ENCODE data around the gene AWAT2.
A peak's percentile ranks its signal among the peaks of the same experiment; 100 is the strongest.

The AWAT2 gene

DNA sequence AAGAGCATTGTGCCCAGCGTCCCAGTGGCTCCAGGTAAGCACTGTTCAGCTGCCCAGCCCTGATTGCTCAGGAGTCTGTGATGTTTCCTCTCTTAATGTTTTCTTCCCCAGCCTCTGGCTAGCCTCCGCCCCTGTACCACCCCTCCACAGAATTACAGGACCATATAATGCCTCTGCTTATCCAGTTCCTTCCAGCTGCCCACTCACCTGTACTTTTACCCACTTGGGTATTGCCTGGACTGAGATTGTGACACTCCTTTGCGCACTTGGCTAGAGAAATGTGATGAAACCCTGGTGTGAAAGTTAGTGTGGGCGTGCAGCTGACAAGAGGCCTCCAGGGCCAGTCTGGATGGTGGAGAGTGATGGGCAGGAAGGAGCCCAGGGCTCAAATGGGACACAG lies at the start of gene AWAT2:
Gene AWAT2, minus strand, starts transcription at position 14 of the 400 bp plus-strand sequence. Its CDS starts 6 bp downstream, at position 8.
- DNase-seq (ENCODE audit: low read depth), result no peak

GRCh38 chrX:70096052-70096451 lies 46.3 kb upstream of the AWAT2 start:
- DNase-seq (ENCODE audit: low read depth), result peak; percentile 37

- no peak for DNase-seq (ENCODE audit: low read depth)
Observed at GRCh38 chrX:70092247-70092646, 42.5 kb upstream of the AWAT2 start.

- peak; percentile 62 for DNase-seq (ENCODE audit: low read depth)
Observed at GRCh38 chrX:70089604-70090297, 40.0 kb upstream of the AWAT2 start.

DNA sequence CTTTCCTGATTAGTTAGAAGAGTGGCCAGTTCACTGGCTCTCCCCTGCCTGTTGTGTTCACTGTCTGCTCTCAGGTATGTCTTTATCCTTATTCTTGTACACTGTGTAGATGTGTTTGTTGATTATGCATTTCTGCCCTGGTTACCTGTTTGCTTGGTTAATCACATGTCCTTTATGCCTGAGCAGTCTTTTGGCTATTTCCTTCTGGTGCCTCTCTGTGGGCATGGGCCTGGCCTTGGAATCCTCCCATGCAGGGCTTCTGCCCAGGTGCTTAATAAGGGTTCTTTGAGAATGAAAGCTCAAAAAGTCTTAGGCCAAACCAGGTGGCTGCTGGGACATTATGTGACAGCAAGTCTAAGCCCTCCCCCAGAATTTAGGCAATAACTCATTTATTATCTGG lies 39.0 kb upstream of the AWAT2 start:
- DNase-seq (ENCODE audit: low read depth), result no peak

DNA sequence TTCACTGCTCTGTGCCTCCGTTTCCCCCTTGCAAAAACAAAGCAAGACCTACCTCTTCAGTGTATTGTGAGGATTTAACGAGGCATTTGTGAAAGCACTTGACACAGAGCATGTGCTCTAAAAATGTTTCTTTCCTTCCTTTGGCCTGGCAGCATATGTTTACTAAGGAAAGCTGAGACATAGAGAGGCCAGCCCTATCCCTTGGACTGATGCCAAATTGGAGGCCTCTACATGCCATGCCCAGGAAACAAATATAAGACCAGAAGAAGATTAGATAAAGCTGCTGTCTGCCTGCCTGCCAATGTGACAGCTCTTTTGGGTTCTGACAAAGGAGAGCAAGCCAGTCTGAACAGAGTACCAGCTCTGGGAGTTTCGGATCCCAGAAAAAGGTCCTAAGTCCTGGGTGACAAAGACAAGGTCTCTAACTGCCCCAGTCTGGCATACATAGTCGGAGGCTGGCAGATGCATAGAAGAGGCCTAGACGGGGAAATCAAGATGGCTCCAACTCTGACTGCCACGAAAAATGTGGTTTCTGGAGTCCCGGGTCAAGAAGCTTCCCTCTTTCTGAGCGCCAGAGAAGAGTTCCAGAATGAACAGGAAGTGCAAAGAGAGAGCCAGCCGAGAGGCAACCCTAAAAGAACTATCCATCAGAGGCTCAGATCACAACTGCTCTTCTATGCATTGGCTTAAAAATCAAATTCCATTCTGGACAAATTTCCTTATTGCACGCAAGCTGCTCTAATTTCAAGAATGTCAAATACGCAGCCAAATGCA lies 38.3 kb upstream of the AWAT2 start:
- DNase-seq (ENCODE audit: low read depth), result peak; percentile 13

DNA sequence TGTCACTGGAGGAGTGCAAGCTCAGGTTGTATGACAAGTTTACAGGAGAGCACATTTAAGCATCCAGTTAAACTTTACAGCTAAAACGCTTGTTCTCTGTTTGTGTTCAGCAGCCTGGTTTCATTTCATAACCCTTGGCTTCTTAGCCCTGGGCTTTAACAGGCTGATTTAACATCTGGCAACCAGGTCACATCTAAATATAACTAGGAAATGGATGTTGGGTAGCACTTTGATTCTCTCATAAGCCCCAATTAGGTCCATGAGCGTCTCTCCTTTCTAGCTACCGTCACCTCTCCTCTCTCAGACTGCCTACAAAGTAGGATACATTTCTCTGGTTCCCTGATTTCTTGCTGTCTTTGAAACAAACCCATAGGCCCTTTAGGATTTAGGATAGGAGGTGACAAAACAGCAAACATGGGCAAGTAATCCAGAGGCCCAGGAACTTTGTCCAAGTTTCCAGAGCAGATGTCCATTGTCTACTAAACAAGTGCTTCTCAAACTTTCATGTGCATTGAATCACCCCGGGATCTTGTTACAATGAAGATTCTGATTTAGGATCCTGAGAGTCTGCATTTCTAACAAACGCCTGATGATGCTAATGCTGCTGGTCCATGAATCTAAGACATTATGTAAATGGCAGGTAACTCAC lies 35.0 kb upstream of the AWAT2 start:
- DNase-seq (ENCODE audit: low read depth), result no peak

DNA sequence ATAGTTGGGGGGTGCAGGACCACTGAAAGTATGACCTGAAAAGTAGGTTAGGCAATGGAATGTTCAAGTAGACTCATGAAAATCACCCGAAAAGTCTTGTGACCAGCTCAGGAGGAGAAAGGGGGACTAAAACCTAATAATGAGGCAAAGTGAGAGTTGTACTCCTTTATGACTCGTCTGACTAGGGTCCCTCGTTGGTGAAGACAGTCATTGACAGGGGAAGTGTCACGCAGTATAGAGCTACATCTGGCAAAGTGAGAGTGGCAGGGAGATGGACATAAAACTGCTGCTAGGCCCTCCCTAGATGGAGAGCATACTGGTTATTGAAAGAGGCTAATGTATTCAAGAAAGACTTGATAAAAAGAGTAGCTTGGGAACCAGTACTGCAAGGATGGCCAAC lies 33.0 kb upstream of the AWAT2 start:
- DNase-seq (ENCODE audit: low read depth), result no peak

DNA sequence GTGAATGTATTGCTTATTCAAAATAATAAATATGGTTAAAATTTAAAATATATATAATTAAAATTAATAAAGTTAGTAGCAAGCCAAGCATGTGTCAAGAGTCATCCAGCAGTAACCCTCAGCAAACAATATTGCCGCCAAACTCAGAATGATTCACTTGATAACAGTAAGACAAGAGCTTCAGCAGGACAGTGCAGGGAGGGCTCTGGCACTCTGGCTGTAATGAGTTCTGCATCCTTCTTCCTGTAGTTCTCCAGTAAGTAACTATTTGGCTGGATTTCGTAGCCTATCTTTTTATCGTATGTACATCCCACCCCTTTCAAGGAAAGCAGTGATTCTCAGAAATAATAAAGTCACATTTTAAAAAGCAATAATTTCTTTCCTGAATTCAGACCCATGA lies 30.1 kb upstream of the AWAT2 start:
- DNase-seq (ENCODE audit: low read depth), result no peak

GRCh38 chrX:70079297-70079696 lies 29.6 kb upstream of the AWAT2 start:
- no peak for DNase-seq (ENCODE audit: low read depth)

DNA sequence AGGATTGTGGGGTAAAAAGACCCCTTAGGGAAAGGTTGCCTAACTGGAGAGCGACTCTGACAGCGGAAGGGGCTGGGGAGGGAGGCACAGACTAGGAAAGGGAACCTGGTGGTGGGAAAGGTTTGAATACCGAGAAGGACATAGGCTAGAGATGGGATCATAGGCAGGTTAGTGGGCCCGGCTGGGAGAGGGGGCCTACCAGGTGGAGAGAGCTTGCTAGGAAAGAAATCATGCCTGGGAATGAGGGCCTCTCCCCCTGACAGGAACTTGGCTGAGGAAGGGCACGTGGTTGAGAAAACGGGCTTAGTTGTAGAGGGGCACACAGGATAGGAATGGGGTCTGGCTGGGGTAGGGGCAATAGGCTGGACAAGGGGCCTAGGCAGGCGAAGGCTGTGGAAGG lies 16.9 kb upstream of the AWAT2 start:
- DNase-seq (ENCODE audit: low read depth), result no peak

DNA sequence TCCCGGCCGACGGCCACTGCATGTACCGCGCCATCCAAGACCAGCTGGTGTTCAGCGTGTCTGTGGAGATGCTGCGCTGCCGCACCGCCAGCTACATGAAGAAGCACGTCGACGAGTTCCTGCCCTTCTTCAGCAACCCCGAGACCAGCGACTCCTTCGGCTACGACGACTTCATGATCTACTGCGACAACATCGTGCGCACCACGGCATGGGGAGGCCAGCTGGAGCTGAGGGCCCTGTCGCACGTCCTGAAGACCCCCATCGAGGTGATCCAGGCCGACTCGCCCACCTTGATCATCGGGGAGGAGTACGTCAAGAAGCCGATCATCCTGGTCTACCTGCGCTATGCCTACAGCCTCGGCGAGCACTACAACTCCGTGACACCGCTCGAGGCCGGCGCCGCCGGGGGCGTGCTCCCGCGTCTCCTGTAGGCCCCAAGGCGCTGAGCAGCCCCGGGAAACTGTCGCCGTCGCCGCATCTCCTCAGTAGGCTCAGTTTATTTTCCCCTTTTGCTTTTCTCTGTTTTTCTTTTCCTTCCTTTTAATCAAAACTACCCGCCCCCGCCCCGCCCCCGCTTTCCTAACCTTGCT lies 13.3 kb upstream of the AWAT2 start:
- no peak for DNase-seq (ENCODE audit: low read depth)

- no peak for DNase-seq (ENCODE audit: low read depth)
Observed at GRCh38 chrX:70062076-70062475, 12.3 kb upstream of the AWAT2 start, which contains the start of gene OTUD6A. TSS of gene OTUD6A (plus strand) at chrX:70062457. CDS start at chrX:70062525, 68 bp downstream.

DNA sequence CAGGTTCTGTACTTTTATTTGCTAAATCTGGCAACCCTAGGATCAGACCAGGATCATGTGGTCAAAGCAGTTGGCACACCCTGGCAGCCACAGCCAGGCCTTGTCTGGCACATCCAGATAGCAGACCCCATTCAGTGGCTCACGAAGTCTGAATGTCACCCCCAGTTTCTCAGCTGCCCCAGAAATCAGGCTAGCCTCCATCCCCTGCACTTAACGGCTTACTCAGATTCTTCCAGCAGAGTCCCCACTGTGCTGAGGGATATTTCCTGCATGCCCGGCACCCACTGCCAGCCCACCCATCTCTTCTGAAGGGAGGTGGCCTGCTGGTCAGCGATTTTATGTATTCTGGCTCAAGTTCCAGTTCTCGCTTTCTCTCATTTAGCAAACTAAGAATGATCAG lies 4.7 kb upstream of the AWAT2 start:
- DNase-seq (ENCODE audit: low read depth), result no peak

- no peak for DNase-seq (ENCODE audit: low read depth)
Observed at GRCh38 chrX:70052895-70053615, 3.3 kb upstream of the AWAT2 start.

DNA sequence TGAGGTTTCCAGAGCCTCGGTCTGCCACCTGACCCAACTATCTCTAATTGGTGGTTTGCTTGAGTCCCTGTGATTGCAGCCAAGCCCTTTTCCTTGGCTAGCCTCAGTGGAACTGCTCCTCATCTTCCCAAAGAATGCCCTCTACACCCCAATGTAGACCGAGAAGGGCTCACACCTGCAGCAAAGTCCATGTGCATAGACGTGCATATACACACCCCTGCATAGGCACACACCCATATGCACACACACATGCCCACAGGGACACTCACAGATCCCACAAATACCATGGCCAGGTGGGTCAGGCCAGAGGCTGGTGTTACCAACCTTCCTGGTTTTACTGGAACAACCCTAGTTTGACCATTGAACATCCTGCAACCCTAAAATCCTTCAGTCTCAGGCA lies 332 bp downstream of the AWAT2 start:
- DNase-seq (ENCODE audit: low read depth), result no peak

GRCh38 chrX:70046978-70047377 lies 2.8 kb downstream of the AWAT2 start:
- peak; percentile 60 for DNase-seq (ENCODE audit: low read depth)

DNA sequence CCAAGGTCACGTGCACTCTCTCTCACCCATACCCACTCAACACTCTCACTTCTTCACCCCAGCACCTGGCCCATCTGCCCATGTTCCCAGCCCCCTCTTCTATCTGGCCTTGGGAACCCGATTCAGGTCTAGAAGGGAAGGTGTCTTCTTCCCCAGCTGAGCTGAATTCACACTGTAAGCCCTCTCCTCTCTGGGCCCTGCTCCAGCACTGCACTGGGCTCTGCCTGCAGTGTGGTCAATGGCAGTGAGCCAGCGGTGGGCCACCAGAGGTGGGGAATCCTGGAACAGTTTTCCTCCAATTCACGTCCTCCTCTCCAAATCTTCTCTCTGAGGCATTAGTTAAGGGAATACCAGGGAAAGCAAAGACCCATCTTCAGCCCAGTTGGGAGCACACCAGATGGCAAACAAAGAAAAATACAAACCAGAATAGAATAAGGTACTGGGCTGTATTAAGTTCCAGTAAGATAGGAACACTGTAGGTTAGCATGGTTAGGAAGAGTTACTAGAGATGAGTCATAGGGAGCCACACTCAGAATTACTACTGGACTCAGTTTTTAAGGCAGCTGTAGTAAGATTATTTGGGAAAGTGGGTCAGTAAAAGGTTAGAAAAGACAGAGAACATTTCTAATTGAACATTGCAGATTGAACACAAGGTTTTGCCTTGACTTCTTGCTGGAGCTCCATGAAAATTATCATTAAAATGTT lies 5.0 kb downstream of the AWAT2 start:
- DNase-seq (ENCODE audit: low read depth), result peak; percentile 44

DNA sequence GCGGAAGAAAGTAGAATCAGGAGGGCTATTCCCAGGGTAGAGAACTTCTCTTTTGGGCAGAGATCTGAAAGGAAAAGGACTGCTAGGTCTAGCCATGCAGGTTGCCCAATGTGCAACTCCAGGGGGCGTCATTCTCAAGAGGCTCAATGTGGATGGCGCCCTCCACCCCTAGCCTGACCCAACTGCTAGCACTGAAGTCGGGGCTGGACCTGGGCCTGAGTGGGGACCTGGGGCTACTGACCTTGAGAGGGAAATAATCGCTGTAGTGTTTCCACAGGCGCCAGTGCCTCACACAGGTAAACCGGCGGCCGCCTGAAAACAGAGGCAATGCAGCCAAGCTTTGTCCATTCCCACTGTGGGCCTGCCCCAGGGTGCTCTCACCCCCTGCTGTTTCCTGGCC lies 6.1 kb downstream of the AWAT2 start:
- no peak for DNase-seq (ENCODE audit: low read depth)

DNA sequence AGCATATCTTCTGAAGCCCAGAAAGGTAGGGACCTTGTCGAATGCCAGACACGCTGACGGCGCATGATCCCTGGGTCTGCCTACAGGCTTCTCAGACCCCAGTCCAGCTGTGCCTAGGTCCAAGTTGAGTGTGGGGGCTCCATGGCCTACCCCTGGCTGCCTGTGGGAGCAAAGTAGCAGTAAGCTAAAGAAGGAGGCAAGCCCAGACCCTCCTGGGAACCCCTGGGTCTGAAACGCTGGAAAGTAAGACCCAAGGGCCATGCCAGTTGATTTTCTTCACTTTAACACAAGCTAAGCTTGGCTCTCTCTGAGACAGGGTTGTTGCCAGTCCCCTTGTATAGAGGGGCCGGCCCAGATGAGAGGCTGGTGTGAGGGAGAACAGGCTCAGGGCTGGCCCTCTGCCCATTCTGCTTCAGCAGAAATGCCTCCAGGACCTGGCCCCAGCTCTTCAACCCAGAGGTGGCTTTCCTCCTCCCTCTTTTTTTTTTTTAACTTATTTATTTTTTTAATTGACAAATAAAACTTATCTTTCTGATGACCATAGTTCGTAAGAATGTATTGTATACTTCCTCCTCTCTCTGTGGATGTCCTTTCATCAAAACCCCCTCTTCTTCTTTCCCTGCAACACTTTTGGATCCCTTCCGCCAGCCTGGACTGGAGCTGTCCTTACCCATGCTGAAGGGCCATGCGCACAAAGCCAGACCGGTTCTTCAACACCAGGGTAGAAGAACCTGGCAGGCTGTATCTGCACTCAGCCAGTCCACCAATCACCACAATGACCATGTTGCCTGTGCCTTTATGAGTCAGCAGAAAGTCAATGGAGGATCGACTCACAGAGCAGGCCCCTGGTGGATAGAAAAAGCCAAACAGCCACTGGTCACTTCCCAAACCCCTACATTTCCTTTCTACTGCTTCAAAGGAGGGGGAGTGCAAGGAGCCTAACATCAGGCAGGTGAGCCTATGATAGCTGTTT lies 7.1 kb downstream of the AWAT2 start:
- peak; percentile 45 for DNase-seq (ENCODE audit: low read depth)
